22Rv1 (cell line): ENCODE data around the gene SPACA5.
"Not testable (repeated sequence)": the region's sequence is repeated elsewhere in the genome, so short reads cannot be mapped to it uniquely, and the experiment has no call there.

Experiments
- CTCF ChIP-seq: fragments of 450-650 bp; IDR thresholded peaks from 2 replicates; pipeline ENCODE4 v1.5.1; 2017; ENCODE audit warnings: mild to moderate bottlenecking
- ZFX ChIP-seq: fragments of 450-650 bp; IDR thresholded peaks from 2 replicates; pipeline ENCODE4 v1.6.1; 2017; ENCODE audit warnings: antibody characterized with exemption, borderline replicate concordance

GRCh38 chrX:48020472-48020871, 13.7 kb downstream of the SPACA5 start:
- not testable (repeated sequence) for TF ChIP-seq CTCF, ZFX
